T-helper 1 cell (primary cell): ENCODE results near the gene RPS6KA5.

Experiments used
- DNase-seq, 5 donors: peaks; one replicate each; pipeline ENCODE4 v3.0.0-alpha.2; 2012 to 2020

RPS6KA5 gene

DNA sequence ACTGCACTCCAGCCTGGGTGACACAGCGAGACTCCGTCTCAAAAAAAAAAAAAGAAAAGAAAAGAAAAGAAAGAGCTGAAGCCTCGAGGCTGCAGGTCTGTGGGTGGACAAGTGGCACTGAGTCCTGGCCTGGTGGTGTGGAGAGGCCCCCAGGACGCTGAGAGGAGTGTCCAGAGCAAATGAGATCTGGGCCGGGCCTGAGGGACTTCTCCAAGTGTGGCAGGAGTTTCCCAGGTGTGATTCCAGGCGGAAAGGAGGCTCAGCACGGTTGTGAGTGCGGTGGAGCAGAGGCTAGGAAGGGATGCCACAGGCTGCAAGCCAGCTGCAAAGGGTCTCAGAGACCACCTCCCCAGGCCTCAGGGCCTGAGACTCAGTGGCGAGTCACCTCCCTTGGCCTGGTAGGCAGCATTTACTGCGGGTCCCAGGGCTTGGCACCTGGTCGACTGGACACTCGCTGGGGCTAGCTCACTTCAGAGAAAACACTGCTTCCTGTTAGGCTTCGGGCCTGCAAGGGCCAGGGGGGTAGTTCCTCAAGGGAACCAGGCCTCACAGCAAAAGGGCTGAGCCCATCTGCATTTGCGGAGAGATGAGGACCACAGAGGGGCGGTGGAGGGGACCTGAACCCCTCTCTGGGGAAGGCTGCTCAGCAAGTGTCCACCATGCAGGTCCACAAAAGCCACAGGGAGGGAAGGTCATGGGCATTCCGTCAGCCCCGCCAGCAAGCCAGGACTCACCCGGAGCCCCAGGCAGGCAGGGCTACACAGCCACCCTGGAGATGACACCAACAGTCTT lies 256.0 kb downstream of the RPS6KA5 start:
- no peak for DNase-seq

DNA sequence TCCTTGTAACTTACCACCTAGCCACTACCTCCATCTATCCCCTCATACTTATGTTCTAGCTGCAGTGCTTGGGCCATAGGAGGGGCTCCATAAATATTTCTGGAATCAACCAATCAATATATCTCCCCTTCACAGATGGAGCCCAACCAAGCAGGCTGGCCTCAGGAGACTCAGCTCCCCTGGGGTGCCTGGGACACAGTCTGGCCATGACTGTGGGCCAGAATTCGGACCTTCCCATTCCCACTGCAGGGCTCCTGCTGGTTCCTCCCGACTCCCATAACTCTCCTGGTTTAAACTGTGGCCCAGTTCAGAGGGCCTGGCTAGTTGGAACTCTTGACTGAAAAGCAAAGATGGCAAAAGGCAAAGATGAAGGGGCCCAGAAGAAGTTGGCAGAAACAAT lies 257.2 kb downstream of the RPS6KA5 start:
- no peak for DNase-seq

- DNase-seq, result no peak
These were observed 261.0 kb downstream of the RPS6KA5 start for GRCh38 chr14:90799420-90799819.

GRCh38 chr14:90797919-90798318 lies 262.5 kb downstream of the RPS6KA5 start:
- no peak for DNase-seq
